GM21786 (cell line): Measurements from ENCODE around the gene ACSBG1.

ENCODE experiments used
- ATAC-seq: cut with Tn5 transposase; IDR thresholded peaks from one replicate; pipeline ENCODE4 v1.9.1; 2021; ENCODE audit not compliant: unreplicated experiment

ACSBG1 gene

GRCh38 chr15:78133801-78134200, 100.6 kb downstream of the ACSBG1 start:
- ATAC-seq: no peak

- peak; percentile 70 for ATAC-seq
Measured at GRCh38 chr15:78131295-78132061, 102.9 kb downstream of the ACSBG1 start, which contains the start of gene CIB2. CIB2 (minus strand) TSS chr15:78131445; CDS start chr15:78131215, 230 bp downstream.

- peak; percentile 28 for ATAC-seq
Measured at GRCh38 chr15:78130466-78131294, 103.7 kb downstream of the ACSBG1 start.

GRCh38 chr15:78129751-78130287, 104.5 kb downstream of the ACSBG1 start:
- no peak for ATAC-seq

- ATAC-seq: no peak
Measured at GRCh38 chr15:78129077-78129750, 105.2 kb downstream of the ACSBG1 start.

- ATAC-seq: no peak
Measured at GRCh38 chr15:78127882-78128281, 106.5 kb downstream of the ACSBG1 start.

- no peak for ATAC-seq
Measured at GRCh38 chr15:78125267-78125666, 109.1 kb downstream of the ACSBG1 start.

- no peak for ATAC-seq
Measured at GRCh38 chr15:78120523-78120922, 113.8 kb downstream of the ACSBG1 start.
